Peyer's patch (tissue), 4 donors: Measurements from ENCODE around the gene IL23A. TPM values are rescaled to one million over a fixed set of nuclear protein-coding genes. Genes with fewer than 3 reads are reported as not detected.

Experiments
- DNase-seq, 3 donors: peaks; one replicate each; pipeline ENCODE4 v3.0.0-alpha.2; 2017 to 2019
- H3K27ac ChIP-seq, 4 donors: fragments of 200-600 bp; sonication (generic); one replicate each; pipeline ENCODE4 v1.5.1; 2016 to 2019
- H3K27me3 ChIP-seq, 2 donors: fragments of 200-600 bp; sonication (generic); one replicate each; pipeline ENCODE4 v1.5.1; 2019
- H3K36me3 ChIP-seq, 3 donors: fragments of 200-600 bp; sonication (generic); one replicate each; pipeline ENCODE4 v1.5.1; 2016 to 2019
- H3K4me1 ChIP-seq, 4 donors: fragments of 200-600 bp; sonication (generic); one replicate each; pipeline ENCODE4 v1.5.1; 2016 to 2019
- H3K4me3 ChIP-seq, 4 donors: fragments of 200-600 bp; sonication (generic); 1 replicate in 3 of 4; 2 replicates in 1 of 4; pipeline ENCODE4 v1.5.1; 2016 to 2019; ENCODE audit warnings: mild to moderate bottlenecking in 1 of 4
- H3K9me3 ChIP-seq, 4 donors: fragments of 200-600 bp; sonication (generic); one replicate each; pipeline ENCODE4 v1.5.1; 2016 to 2019; ENCODE audit warnings: mild to moderate bottlenecking in 1 of 4
- POLR2A ChIP-seq, 2 donors: fragments of 450-650 bp; IDR thresholded peaks; one replicate each; pipeline ENCODE4 v1.5.1; 2017; ENCODE audit warnings: antibody characterized with exemption in 2 of 2, mild to moderate bottlenecking in 2 of 2, moderate library complexity in 2 of 2
- total RNA-seq, 4 donors: library from RNA; depleted of rRNA; stranded (reverse); fragments of >200 nt; gene quantifications; one replicate each; pipeline ENCODE4 v1.1.0, GENCODE V29; 2016
- TF ChIP-seq, protein P1 (sequence below), 6 experiments: fragments of 450-650 bp in 4 of 6; fragments of 200-600 bp in 2 of 6; sonication (generic) in 1 of 6; IDR thresholded peaks; one replicate each; pipeline ENCODE4 v1.5.1; 2017 to 2019; ENCODE audit warnings: antibody characterized with exemption in 6 of 6, mild to moderate bottlenecking in 3 of 6, moderate library complexity in 1 of 6

The IL23A gene
- total RNA-seq, 4 donors from 2014 or later: 3.1 to 5.8 TPM; not detected in 2

DNA sequence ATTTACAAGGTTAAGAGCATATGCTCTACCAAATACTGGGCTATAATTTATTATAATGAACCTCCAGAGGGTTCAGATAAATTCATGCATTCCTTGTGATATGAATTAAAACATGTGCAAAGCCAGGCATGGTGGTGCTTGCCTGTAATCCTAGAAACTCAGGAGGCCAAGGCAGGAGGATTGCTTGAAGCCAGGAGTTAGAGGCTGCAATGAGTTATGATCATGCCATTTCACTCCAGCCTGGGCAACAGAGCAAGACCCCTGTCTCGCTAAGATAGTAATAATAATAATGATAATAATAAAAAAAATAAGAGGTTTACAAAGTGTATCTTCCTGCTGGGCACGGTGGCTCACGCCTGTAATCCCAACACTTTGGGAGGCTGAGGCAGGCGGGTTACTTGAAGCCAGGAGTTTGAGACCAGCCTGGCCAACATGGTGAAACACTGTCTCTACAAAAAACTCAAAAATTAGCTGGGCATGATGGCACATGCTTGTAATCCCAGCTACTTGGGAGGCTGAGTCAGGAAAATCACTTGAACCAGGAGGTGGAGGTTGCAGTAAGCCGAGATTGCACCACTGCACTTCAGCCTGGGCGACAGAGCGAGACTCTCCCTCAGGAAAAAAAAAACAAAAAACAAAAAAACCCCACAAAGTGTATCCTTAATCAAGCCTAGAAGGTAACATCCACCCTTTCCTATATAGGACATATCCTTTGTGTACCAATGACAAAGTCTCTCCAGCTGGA, 31.3 kb upstream of the IL23A start:
- H3K27me3 ChIP-seq: no peaks in the 10 kb centered on the region
- no peaks in the 10 kb centered on the region for H3K4me1 ChIP-seq
- H3K36me3 ChIP-seq: peaks cover 0 to 66% (median 0%) of the 10 kb centered on the region in 3 donors
- H3K9me3 ChIP-seq: no peaks in the 10 kb centered on the region
- no peak overlapping the region for H3K4me3 ChIP-seq
- no peak overlapping the region for H3K27ac ChIP-seq
- no peak for DNase-seq
- TF ChIP-seq, protein P1, sequence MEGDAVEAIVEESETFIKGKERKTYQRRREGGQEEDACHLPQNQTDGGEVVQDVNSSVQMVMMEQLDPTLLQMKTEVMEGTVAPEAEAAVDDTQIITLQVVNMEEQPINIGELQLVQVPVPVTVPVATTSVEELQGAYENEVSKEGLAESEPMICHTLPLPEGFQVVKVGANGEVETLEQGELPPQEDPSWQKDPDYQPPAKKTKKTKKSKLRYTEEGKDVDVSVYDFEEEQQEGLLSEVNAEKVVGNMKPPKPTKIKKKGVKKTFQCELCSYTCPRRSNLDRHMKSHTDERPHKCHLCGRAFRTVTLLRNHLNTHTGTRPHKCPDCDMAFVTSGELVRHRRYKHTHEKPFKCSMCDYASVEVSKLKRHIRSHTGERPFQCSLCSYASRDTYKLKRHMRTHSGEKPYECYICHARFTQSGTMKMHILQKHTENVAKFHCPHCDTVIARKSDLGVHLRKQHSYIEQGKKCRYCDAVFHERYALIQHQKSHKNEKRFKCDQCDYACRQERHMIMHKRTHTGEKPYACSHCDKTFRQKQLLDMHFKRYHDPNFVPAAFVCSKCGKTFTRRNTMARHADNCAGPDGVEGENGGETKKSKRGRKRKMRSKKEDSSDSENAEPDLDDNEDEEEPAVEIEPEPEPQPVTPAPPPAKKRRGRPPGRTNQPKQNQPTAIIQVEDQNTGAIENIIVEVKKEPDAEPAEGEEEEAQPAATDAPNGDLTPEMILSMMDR (IDR thresholded peaks at IDR 0.05): no peak
- no peak for TF ChIP-seq POLR2A (IDR thresholded peaks at IDR 0.05)

DNA sequence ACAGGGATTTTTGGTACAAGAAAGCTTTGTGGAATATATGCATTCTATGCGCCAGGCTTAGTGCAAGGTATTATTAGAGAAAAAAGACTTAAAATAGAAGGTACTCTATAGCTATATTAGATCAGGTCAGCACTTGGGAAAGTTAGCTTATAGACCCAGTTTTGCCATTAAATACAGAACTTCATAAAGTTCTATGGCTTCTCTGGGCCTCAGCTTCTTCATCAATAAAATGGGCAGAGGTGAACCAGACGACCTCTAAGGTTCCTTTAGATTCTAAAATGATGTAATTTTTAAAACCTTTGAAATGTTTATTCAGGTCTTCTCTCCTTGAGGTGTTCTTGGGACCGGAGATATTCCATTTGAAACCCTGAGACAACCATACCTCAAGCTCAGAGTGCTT, 30.0 kb upstream of the IL23A start:
- Histone ChIP-seq H3K27me3 (no peaks in the 10 kb centered on the region), H3K4me1 (no peaks in the 10 kb centered on the region), H3K4me3 (no peak overlapping the region), H3K9me3 (no peaks in the 10 kb centered on the region), H3K36me3 (peaks cover 0 to 79% (median 0%) of the 10 kb centered on the region in 3 donors), H3K27ac (no peak overlapping the region)
- TF ChIP-seq POLR2A (IDR thresholded peaks at IDR 0.05): no peak
- DNase-seq: no peak

DNA sequence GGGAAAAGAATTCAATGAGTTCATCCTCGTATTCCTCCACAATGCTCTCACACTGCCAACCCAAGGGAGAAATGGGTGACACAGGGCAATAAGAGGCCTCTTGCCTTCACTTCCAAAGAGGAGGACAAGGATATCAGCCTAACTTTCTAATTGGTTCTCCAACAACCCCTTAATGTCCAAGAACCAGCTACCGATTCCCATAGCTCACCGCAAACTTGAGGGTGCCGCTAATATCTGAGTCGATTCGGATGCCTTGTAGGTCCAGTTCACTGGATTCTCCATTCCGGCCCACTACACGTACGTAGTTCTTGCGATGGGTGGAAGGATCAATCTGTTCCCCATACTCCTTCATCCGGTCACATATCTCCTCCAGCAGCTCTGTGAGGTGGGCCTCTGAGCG, 27.7 kb upstream of the IL23A start:
- Histone ChIP-seq H3K27me3 (no peaks in the 10 kb centered on the region), H3K27ac (no peak overlapping the region), H3K36me3 (peaks cover 0 to 73% (median 0%) of the 10 kb centered on the region in 3 donors), H3K4me1 (peaks cover 0 to 9% (median 6%) of the 10 kb centered on the region in 4 donors), H3K4me3 (no peak overlapping the region), H3K9me3 (no peaks in the 10 kb centered on the region)
- TF ChIP-seq, protein P1 (IDR thresholded peaks at IDR 0.05): no peak
- no peak for TF ChIP-seq POLR2A (IDR thresholded peaks at IDR 0.05)
- no peak for DNase-seq

DNA sequence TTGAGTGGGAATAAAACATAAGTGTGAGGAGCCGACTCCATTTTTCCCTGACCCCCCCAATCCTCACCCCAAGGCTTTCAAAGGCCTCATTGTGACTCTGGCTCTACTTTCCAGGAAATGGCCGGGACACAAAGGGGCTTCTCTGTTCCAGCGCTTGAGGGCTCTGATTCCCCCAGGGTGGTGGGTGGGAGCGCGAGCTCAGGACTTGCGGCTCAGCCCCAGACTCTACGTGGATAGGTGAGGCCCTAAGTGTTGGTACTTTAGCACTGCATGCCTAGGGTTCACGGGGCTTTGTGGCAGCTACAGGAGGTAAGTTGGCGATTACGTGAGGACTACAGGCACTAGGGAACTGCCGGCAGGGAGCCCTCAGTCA, 23.4 kb upstream of the IL23A start:
- H3K9me3 ChIP-seq: no peaks in the 10 kb centered on the region
- peak overlapping the region; percentile 84 to 92 (median 90) for H3K4me3 ChIP-seq
- peaks cover 0 to 15% (median 6%) of the 10 kb centered on the region in 4 donors for H3K4me1 ChIP-seq
- no peak for TF ChIP-seq POLR2A (IDR thresholded peaks at IDR 0.05)
- peaks cover 0 to 50% (median 0%) of the 10 kb centered on the region in 3 donors for H3K36me3 ChIP-seq
- peak in 1 of 3 donors; percentile 52 for DNase-seq
- peak overlapping the region; percentile 78 to 93 (median 86) for H3K27ac ChIP-seq
- no peaks in the 10 kb centered on the region for H3K27me3 ChIP-seq

DNA sequence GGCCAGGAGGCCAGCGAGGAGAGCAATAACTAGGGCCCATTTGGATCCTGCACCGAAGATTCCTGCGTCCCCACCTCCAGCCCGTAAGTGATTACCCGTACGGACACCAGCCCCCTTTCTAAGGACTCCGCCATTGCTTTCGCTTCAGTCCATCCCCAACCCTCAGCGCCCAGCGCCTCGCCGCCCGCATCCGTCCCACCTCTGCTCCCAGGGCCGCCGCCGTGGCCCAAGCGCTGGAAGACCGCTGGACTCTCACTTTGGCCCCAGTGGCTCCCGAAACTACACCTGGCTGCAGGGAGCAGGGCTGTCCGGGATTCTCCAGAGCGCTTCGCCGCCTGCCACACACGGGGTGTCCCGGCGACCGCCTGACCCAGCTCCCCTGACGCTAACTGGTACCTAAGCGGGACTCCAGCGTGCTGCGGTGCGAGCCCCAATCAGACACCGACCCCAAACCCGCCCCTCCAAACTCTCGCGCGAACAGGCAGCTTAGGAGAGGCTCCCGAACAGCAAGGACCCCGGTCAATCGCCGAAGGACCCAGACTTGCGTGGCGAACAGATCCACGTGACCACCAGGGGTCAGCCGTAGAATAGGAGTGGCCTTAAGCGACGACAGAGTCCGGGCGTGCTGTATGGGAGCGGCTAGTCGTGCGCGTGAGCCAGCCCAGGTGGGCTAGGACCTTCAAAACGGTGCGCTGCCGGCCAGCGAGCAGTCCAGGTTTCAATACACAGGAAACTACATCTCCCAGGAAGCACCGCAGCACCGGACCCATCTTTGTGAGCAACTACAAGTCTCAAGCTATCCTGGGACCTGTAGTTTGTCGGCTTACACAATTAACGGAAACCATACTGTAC, 22.8 kb upstream of the IL23A start, which contains the start of gene CNPY2:
TSS of gene CNPY2 (minus strand) at position 367 of the 852 bp plus-strand sequence. CDS start 771 bp downstream, outside the sequence.
- Histone ChIP-seq H3K9me3 (no peaks in the 10 kb centered on the region), H3K36me3 (peaks cover 0 to 47% (median 0%) of the 10 kb centered on the region in 3 donors), H3K4me3 (peak within 1 kb of the TSS; percentile 84 to 92 (median 90)), H3K27ac (peak within 1 kb of the TSS; percentile 78 to 93 (median 86)), H3K4me1 (peaks cover 0 to 15% (median 6%) of the 10 kb centered on the region in 4 donors), H3K27me3 (no peaks in the 10 kb centered on the region)
- peak; percentile 95 to 99 (median 98) for DNase-seq
- TF ChIP-seq, protein P1 (IDR thresholded peaks at IDR 0.05): peak in 5 of 6 experiments; percentile 16 to 40 (median 29)
- TF ChIP-seq POLR2A (IDR thresholded peaks at IDR 0.05): peak; percentile 60 to 73

DNA sequence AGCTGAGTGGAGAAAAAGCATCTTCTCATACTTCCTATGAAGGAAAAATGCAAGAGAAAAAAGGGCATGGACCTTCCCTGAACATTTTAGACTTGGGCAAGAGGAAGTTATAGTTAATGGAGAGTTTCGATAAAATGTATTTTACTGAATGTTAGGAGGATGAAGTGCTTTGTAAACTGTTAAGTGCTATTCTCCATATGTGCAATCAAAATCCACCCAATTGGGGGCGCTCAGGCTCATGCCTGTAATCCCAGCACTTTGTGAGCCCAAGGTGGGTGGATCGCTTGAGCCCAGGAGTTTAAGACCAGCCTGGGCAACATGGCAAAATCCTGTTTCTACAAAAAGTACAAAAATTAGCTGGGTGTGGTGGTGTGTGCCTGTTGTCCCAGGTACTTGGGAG, 21.0 kb upstream of the IL23A start:
- Histone ChIP-seq H3K27ac (no peak overlapping the region), H3K4me3 (no peak overlapping the region), H3K36me3 (peaks cover 0 to 40% (median 0%) of the 10 kb centered on the region in 3 donors), H3K4me1 (peaks cover 0 to 15% (median 6%) of the 10 kb centered on the region in 4 donors), H3K27me3 (no peaks in the 10 kb centered on the region), H3K9me3 (no peaks in the 10 kb centered on the region)
- DNase-seq: no peak
- TF ChIP-seq, protein P1 (IDR thresholded peaks at IDR 0.05): no peak
- no peak for TF ChIP-seq POLR2A (IDR thresholded peaks at IDR 0.05)
